Colonic mucosa (tissue), 4 donors: ENCODE results near the gene TAAR6. TPM values are rescaled to one million over a fixed set of nuclear protein-coding genes. Genes with fewer than 3 reads are reported as not detected.

Experiments
- DNase-seq: peaks from one replicate; pipeline ENCODE4 v3.0.0-alpha.2; 2020
- H3K27ac ChIP-seq: fragments of 200-600 bp; one replicate; pipeline ENCODE4 v1.8.0; 2021
- H3K27me3 ChIP-seq: fragments of 200-600 bp; one replicate; pipeline ENCODE4 v1.8.0; 2021
- H3K36me3 ChIP-seq: fragments of 200-600 bp; one replicate; pipeline ENCODE4 v1.8.0; 2021
- H3K4me1 ChIP-seq: fragments of 200-600 bp; one replicate; pipeline ENCODE4 v1.8.0; 2021; ENCODE audit warnings: mild to moderate bottlenecking
- H3K4me3 ChIP-seq: fragments of 200-600 bp; one replicate; pipeline ENCODE4 v1.8.0; 2021
- H3K9ac ChIP-seq, 2 donors: one replicate each; pipeline ENCODE4 v1.7.0; 2013; ENCODE audit warnings: control low read depth in 2 of 2, low read depth in 2 of 2, low read length in 2 of 2
- H3K9me3 ChIP-seq: fragments of 200-600 bp; one replicate; pipeline ENCODE4 v1.8.0; 2021
- intact Hi-C: fragments of 100-400 bp; cut with DNase I; formaldehyde crosslinking; loops from one replicate; pipeline ENCODE4 v1.14.1; 2022
- total RNA-seq, 2 donors: library from RNA; stranded (reverse); fragmentation: NEBNext Ultra II Directional in 1 of 2; extraction: Animal tissue kit (Norgen Biotek cat#: 25700) in 1 of 2; gene quantifications; one replicate each; pipeline ENCODE4 v1.2.1, GENCODE V29; 2021
- TF ChIP-seq, protein P1 (sequence below): fragments of 200-600 bp; IDR thresholded peaks from one replicate; pipeline ENCODE4 v1.8.0; 2022; ENCODE audit warnings: antibody characterized with exemption, mild to moderate bottlenecking
- donor health status: healthy.
- donor health status: DM: no; HTN: no; CAD: no.
- donor health status: DM: no; HTN: no; CAD: no.

TAAR6 gene
- total RNA-seq, 2 donors from 2014 or later = not detected

DNA sequence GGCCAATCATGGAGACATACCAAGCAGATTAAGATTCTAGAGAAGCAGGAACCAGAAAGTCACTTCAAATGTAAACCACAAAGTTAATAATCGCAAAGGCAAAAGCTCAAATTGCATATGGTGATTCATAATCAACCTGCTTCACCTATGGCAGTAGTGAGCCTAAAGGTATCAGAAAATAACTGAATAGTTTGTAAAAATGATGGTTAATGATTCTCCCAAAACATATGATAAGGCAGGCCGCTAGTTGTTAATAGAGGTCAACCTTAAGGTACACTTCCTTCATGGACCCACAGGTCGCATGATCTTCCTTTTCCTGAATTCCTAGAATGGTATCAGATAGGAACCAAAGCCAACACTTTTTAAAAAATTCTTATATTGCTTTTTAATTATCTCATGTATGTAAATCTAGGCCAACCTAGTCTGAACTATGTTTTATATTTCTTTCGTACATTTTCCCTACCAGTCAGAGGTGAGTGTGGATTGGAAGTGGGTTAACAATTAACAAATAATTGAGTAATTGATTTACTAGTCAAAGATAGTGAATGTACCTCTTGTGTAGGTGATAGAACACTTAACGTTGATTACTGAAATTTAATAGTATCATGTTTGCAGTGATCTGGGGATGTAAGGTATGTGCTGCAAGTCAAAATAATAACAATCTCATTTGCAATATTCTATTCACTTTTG lies 37.6 kb downstream of the TAAR6 start:
- H3K4me1 ChIP-seq = no peaks in the 10 kb centered on the region
- no peak overlapping the region for H3K27ac ChIP-seq
- H3K27me3 ChIP-seq = no peaks in the 10 kb centered on the region
- H3K36me3 ChIP-seq = no peaks in the 10 kb centered on the region
- DNase-seq = no peak
- H3K4me3 ChIP-seq = no peak overlapping the region
- no peak overlapping the region for H3K9ac ChIP-seq
- H3K9me3 ChIP-seq = no peaks in the 10 kb centered on the region
- TF ChIP-seq, protein P1, sequence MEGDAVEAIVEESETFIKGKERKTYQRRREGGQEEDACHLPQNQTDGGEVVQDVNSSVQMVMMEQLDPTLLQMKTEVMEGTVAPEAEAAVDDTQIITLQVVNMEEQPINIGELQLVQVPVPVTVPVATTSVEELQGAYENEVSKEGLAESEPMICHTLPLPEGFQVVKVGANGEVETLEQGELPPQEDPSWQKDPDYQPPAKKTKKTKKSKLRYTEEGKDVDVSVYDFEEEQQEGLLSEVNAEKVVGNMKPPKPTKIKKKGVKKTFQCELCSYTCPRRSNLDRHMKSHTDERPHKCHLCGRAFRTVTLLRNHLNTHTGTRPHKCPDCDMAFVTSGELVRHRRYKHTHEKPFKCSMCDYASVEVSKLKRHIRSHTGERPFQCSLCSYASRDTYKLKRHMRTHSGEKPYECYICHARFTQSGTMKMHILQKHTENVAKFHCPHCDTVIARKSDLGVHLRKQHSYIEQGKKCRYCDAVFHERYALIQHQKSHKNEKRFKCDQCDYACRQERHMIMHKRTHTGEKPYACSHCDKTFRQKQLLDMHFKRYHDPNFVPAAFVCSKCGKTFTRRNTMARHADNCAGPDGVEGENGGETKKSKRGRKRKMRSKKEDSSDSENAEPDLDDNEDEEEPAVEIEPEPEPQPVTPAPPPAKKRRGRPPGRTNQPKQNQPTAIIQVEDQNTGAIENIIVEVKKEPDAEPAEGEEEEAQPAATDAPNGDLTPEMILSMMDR = no peak
- intact Hi-C loops = no loop called here

DNA sequence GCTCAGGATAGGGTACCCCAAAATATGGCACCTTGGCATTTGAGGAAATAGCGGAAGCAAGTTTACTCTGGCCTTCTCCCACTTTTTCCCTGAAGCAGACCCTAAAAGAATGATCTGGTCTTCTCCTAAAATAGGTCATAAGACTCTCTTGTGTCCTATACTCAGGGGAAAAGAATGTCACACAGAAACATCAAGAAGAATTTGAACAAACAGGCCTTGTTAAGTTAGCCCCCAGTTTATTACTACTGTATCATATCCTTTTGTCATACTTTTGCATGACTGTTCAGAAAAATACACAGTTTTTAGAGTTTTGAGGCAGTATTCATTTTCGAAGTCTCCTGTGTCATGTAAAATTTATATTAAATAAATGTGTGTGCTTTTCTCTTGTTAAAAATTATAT lies 41.5 kb downstream of the TAAR6 start:
- H3K9ac ChIP-seq = no peak overlapping the region
- no peaks in the 10 kb centered on the region for H3K36me3 ChIP-seq
- no peak overlapping the region for H3K4me3 ChIP-seq
- no peaks in the 10 kb centered on the region for H3K4me1 ChIP-seq
- H3K9me3 ChIP-seq = no peaks in the 10 kb centered on the region
- H3K27me3 ChIP-seq = no peaks in the 10 kb centered on the region
- TF ChIP-seq, protein P1 = no peak
- DNase-seq = no peak
- intact Hi-C loops = no loop called here
- H3K27ac ChIP-seq = no peak overlapping the region

DNA sequence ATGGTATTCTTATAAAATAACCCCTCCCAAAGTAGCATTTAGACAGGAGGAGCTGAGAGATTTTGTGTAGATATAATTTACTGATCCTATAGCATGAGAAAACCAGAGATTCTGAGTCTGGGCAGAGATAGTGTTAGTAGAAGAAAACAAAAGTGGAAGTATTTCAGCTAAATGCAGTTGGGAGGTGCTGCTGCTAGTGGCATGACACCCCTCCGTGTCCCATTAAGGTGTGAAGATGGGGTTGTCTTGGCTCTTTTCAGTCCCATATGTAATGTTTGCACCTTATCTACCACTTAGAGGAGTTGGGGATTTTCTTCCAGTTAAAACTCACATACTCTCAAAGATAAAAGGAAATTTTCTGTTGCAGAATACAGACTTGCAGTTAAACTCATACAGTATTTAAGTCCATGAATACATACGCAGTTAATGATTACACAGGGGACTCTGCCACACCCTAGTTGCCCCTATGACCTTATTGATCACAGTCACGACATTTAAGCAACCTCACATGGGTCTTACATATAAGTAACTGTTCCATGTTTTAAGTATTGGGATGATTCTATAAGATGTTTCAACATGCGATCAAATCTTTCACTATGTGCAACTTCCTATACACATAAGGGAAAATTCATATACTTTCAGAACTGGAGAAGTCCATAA lies 42.5 kb downstream of the TAAR6 start:
- Histone ChIP-seq H3K9ac (no peak overlapping the region), H3K27ac (no peak overlapping the region), H3K4me1 (no peaks in the 10 kb centered on the region), H3K9me3 (no peaks in the 10 kb centered on the region), H3K4me3 (no peak overlapping the region), H3K27me3 (no peaks in the 10 kb centered on the region), H3K36me3 (no peaks in the 10 kb centered on the region)
- intact Hi-C loops = no loop called here
- TF ChIP-seq, protein P1 = no peak
- DNase-seq = no peak

DNA sequence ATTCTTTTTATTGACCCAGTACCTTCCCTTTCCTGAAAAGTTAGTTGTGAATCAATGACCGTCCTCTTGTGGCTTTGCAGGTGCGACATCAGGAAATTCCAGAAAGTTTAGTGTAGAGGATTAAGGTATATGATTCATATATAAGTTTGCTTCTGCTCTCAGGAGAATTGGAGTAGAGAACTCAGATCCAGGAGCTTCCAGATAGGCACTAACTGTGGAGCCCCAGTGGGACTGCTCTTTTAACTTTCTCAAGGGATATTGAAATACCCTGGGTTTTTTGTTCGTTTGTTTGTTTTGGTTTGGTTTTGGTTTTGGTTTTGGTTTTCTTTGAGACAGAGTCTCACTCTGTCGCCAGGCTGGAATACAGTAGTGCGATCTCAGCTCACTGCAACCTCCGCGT lies 44.4 kb downstream of the TAAR6 start:
- TF ChIP-seq, protein P1 = no peak
- Histone ChIP-seq H3K4me1 (no peaks in the 10 kb centered on the region), H3K27ac (no peak overlapping the region), H3K9me3 (no peaks in the 10 kb centered on the region), H3K9ac (no peak overlapping the region), H3K4me3 (no peak overlapping the region), H3K36me3 (no peaks in the 10 kb centered on the region), H3K27me3 (no peaks in the 10 kb centered on the region)
- DNase-seq = no peak
- intact Hi-C loops = no loop called here

DNA sequence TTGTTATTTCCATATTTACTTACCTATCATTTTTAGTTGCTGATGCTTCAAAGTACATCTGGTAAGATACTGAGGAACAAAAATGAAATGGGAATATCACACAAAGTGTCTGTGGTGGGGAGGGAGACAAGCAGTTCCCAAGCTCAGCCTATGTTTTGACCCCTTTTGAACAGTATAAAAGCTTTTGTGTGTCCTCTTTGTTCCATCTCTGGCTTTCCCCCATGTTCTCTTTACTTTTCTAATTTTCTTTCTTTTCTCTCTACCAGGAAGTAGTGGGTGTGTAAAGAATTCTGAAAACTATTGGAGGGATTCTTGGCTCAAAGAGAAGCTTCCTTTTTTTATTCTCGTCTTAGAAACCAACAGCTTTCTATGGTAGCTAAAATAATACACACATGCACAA lies 46.6 kb downstream of the TAAR6 start:
- Histone ChIP-seq H3K4me1 (no peaks in the 10 kb centered on the region), H3K36me3 (no peaks in the 10 kb centered on the region), H3K27me3 (no peaks in the 10 kb centered on the region), H3K4me3 (no peak overlapping the region), H3K9ac (no peak overlapping the region), H3K27ac (no peak overlapping the region), H3K9me3 (no peaks in the 10 kb centered on the region)
- intact Hi-C loops = no loop called here
- DNase-seq = no peak
- TF ChIP-seq, protein P1 = no peak

Other genes starting within 250 kb of the TAAR6 start
- gene MOXD1, start 168.8 kb upstream of the TAAR6 start, total RNA-seq = 1 to 10 TPM; 2.3 to 5.6 TPM
- 10 to 100 TPM; 30.5 to 52.8 TPM for gene STX7, start 57.2 kb upstream of the TAAR6 start, total RNA-seq
- not detected for gene TAAR9, start 32.0 kb upstream of the TAAR6 start, total RNA-seq
- not detected for gene TAAR8, start 17.6 kb upstream of the TAAR6 start, total RNA-seq
- not detected for gene TAAR5, start 19.4 kb downstream of the TAAR6 start, total RNA-seq
- gene TAAR2, start 54.0 kb downstream of the TAAR6 start, total RNA-seq = not detected
- gene TAAR1, start 88.9 kb downstream of the TAAR6 start, total RNA-seq = not detected
- 1 to 10 TPM in 1 of 2 donors, under 1 TPM in 1; 0.62 to 6.4 TPM for gene VNN1, start 143.7 kb downstream of the TAAR6 start, total RNA-seq
- gene VNN2, start 187.6 kb downstream of the TAAR6 start, total RNA-seq = 1 to 10 TPM in 1 of 2 donors, under 1 TPM in 1; 0.84 to 1.6 TPM
- 10 to 100 TPM; 11.1 to 11.8 TPM for gene SLC18B1, start 228.3 kb downstream of the TAAR6 start, total RNA-seq
- 100 to 1,000 TPM; 829 to 885 TPM for gene RPS12, start 244.2 kb downstream of the TAAR6 start, total RNA-seq